IPS-NIHi11 (cell line): ENCODE measurements around the gene APCDD1L.

Experiments used
- DNase-seq: peaks from one replicate; pipeline ENCODE4 v3.0.0; 2012; ENCODE audit warnings: mixed read lengths, low spot score

Gene APCDD1L

GRCh38 chr20:58492074-58492718 is 23.0 kb downstream of the APCDD1L start:
- no peak for DNase-seq

GRCh38 chr20:58486207-58486606 is 29.0 kb downstream of the APCDD1L start:
- no peak for DNase-seq

- DNase-seq: no peak
These were observed 29.8 kb downstream of the APCDD1L start for GRCh38 chr20:58485393-58485792.

GRCh38 chr20:58483470-58483869 is 31.7 kb downstream of the APCDD1L start:
- no peak for DNase-seq

GRCh38 chr20:58483051-58483450 is 32.1 kb downstream of the APCDD1L start:
- no peak for DNase-seq

- DNase-seq: no peak
These were observed 32.8 kb downstream of the APCDD1L start for GRCh38 chr20:58482416-58482815.

- DNase-seq: peak; percentile 95
These were observed 33.6 kb downstream of the APCDD1L start for GRCh38 chr20:58481481-58482021.

- no peak for DNase-seq
These were observed 34.5 kb downstream of the APCDD1L start for GRCh38 chr20:58480551-58481336.

- no peak for DNase-seq
These were observed 35.3 kb downstream of the APCDD1L start for GRCh38 chr20:58479726-58480440.

- no peak for DNase-seq
These were observed 36.9 kb downstream of the APCDD1L start for GRCh38 chr20:58478141-58478805.

- DNase-seq: no peak
These were observed 39.7 kb downstream of the APCDD1L start for GRCh38 chr20:58475466-58475865.

- DNase-seq: no peak
These were observed 41.5 kb downstream of the APCDD1L start for GRCh38 chr20:58473453-58474425.

- DNase-seq: no peak
These were observed 42.8 kb downstream of the APCDD1L start for GRCh38 chr20:58472273-58473018.

- DNase-seq: no peak
These were observed 43.7 kb downstream of the APCDD1L start for GRCh38 chr20:58471193-58472164.

GRCh38 chr20:58470336-58471192 is 44.6 kb downstream of the APCDD1L start:
- no peak for DNase-seq

- DNase-seq: no peak
These were observed 45.6 kb downstream of the APCDD1L start for GRCh38 chr20:58469616-58470015.

GRCh38 chr20:58467572-58468527 is 47.3 kb downstream of the APCDD1L start:
- peak; percentile 58 for DNase-seq
